Ectodermal cell (in vitro differentiated cells): ENCODE results near the gene RAPGEF4.

Experiments
- H3K27ac ChIP-seq: 2 replicates; pipeline ENCODE4 v1.7.0; 2013; ENCODE audit warnings: mild to moderate bottlenecking, low read depth, low read length; ENCODE audit not compliant: insufficient read depth, poor library complexity, severe bottlenecking
- H3K27me3 ChIP-seq: 2 replicates; pipeline ENCODE4 v1.7.0; 2013; ENCODE audit warnings: mild to moderate bottlenecking, low read length; ENCODE audit not compliant: insufficient read depth, control insufficient read depth, poor library complexity, severe bottlenecking
- H3K36me3 ChIP-seq: one replicate; pipeline ENCODE4 v1.7.0; 2013; ENCODE audit warnings: low read length; ENCODE audit not compliant: control insufficient read depth, insufficient read depth
- H3K4me1 ChIP-seq: one replicate; pipeline ENCODE4 v1.7.0; 2013; ENCODE audit warnings: low read length; ENCODE audit not compliant: control insufficient read depth, insufficient read depth
- H3K4me3 ChIP-seq: 2 replicates; pipeline ENCODE4 v1.7.0; 2013; ENCODE audit warnings: low read depth, low read length, control low read depth; ENCODE audit not compliant: insufficient read depth
- H3K9me3 ChIP-seq: 2 replicates; pipeline ENCODE4 v1.7.0; 2013; ENCODE audit warnings: mild to moderate bottlenecking, low read length, moderate library complexity; ENCODE audit not compliant: control insufficient read depth
- WGBS, 2 experiments: methylation state at CpG; one replicate each; pipeline ENCODE4 v1.1.7; 2013; ENCODE audit warnings: missing lambda C conversion rate in 2 of 2; 5-methylcytosine and 5-hydroxymethylcytosine counted together

Gene RAPGEF4

GRCh38 chr2:172944022-172944793 is 208.6 kb downstream of the RAPGEF4 start:
- no peak overlapping the region for H3K4me3 ChIP-seq
- H3K9me3 ChIP-seq, result no peaks in the 10 kb centered on the region
- no peaks in the 10 kb centered on the region for H3K36me3 ChIP-seq
- H3K27me3 ChIP-seq, result no peaks in the 10 kb centered on the region
- WGBS, 2 experiments, result 80 to 87% methylated on average over 8 of the region's 8 CpGs
- no peaks in the 10 kb centered on the region for H3K4me1 ChIP-seq
- no peak overlapping the region for H3K27ac ChIP-seq

- H3K9me3 ChIP-seq, result no peaks in the 10 kb centered on the region
- H3K36me3 ChIP-seq, result no peaks in the 10 kb centered on the region
- H3K27ac ChIP-seq, result no peak overlapping the region
- no peaks in the 10 kb centered on the region for H3K4me1 ChIP-seq
- no peaks in the 10 kb centered on the region for H3K27me3 ChIP-seq
- no peak overlapping the region for H3K4me3 ChIP-seq
- WGBS, 2 experiments, result 100% methylated on average over 1 of the region's 1 CpG; no CpG with 5 or more reads in 1 of the 2 experiments
Measured at GRCh38 chr2:172944794-172945509, 209.3 kb downstream of the RAPGEF4 start.

- H3K27ac ChIP-seq, result no peak overlapping the region
- H3K4me3 ChIP-seq, result no peak overlapping the region
- no peaks in the 10 kb centered on the region for H3K27me3 ChIP-seq
- no peaks in the 10 kb centered on the region for H3K9me3 ChIP-seq
- WGBS, 2 experiments, result 88% methylated on average over 2 of the region's 2 CpGs; no CpG with 5 or more reads in 1 of the 2 experiments
- H3K36me3 ChIP-seq, result no peaks in the 10 kb centered on the region
- H3K4me1 ChIP-seq, result no peaks in the 10 kb centered on the region
Measured at GRCh38 chr2:172945510-172945850, 209.8 kb downstream of the RAPGEF4 start.

- H3K4me3 ChIP-seq, result no peak overlapping the region
- no peaks in the 10 kb centered on the region for H3K4me1 ChIP-seq
- no peak overlapping the region for H3K27ac ChIP-seq
- H3K9me3 ChIP-seq, result no peaks in the 10 kb centered on the region
- WGBS, 2 experiments, result 85 to 90% methylated on average over 2 to 3 of the region's 3 CpGs
- no peaks in the 10 kb centered on the region for H3K36me3 ChIP-seq
- no peaks in the 10 kb centered on the region for H3K27me3 ChIP-seq
Measured at GRCh38 chr2:172947461-172948153, 212.0 kb downstream of the RAPGEF4 start.

GRCh38 chr2:172949522-172949921 is 213.9 kb downstream of the RAPGEF4 start:
- no peak overlapping the region for H3K4me3 ChIP-seq
- no peak overlapping the region for H3K27ac ChIP-seq
- no peaks in the 10 kb centered on the region for H3K36me3 ChIP-seq
- H3K9me3 ChIP-seq, result no peaks in the 10 kb centered on the region
- no peaks in the 10 kb centered on the region for H3K4me1 ChIP-seq
- H3K27me3 ChIP-seq, result no peaks in the 10 kb centered on the region

GRCh38 chr2:172950565-172950964 is 214.9 kb downstream of the RAPGEF4 start:
- Histone ChIP-seq H3K27me3 (no peaks in the 10 kb centered on the region), H3K36me3 (no peaks in the 10 kb centered on the region), H3K4me1 (no peaks in the 10 kb centered on the region), H3K9me3 (no peaks in the 10 kb centered on the region), H3K27ac (no peak overlapping the region), H3K4me3 (no peak overlapping the region)

- Histone ChIP-seq H3K9me3 (no peaks in the 10 kb centered on the region), H3K36me3 (no peaks in the 10 kb centered on the region), H3K27me3 (no peaks in the 10 kb centered on the region), H3K27ac (no peak overlapping the region), H3K4me3 (no peak overlapping the region), H3K4me1 (no peaks in the 10 kb centered on the region)
- 93 to 98% methylated on average over 2 of the region's 2 CpGs for WGBS, 2 experiments
Measured at GRCh38 chr2:172951554-172951953, 215.9 kb downstream of the RAPGEF4 start.

GRCh38 chr2:172953411-172953810 is 217.8 kb downstream of the RAPGEF4 start:
- no peak overlapping the region for H3K4me3 ChIP-seq
- no peaks in the 10 kb centered on the region for H3K9me3 ChIP-seq
- no peak overlapping the region for H3K27ac ChIP-seq
- H3K4me1 ChIP-seq, result no peaks in the 10 kb centered on the region
- no peaks in the 10 kb centered on the region for H3K27me3 ChIP-seq
- H3K36me3 ChIP-seq, result no peaks in the 10 kb centered on the region
- 92 to 100% methylated on average over 1 of the region's 1 CpG for WGBS, 2 experiments

- no peak overlapping the region for H3K27ac ChIP-seq
- H3K9me3 ChIP-seq, result no peaks in the 10 kb centered on the region
- 89 to 90% methylated on average over 2 to 5 of the region's 5 CpGs for WGBS, 2 experiments
- no peaks in the 10 kb centered on the region for H3K36me3 ChIP-seq
- no peaks in the 10 kb centered on the region for H3K27me3 ChIP-seq
- H3K4me1 ChIP-seq, result no peaks in the 10 kb centered on the region
- no peak overlapping the region for H3K4me3 ChIP-seq
Measured at GRCh38 chr2:172953970-172954852, 218.6 kb downstream of the RAPGEF4 start.
